SK-N-SH (cell line): ENCODE measurements around the gene CXCL1. TPM values are rescaled to one million over a fixed set of nuclear protein-coding genes. Genes with fewer than 3 reads are reported as not detected.
A peak's percentile ranks its signal among the peaks of the same experiment; 100 is the strongest.

ENCODE experiments used
- CTCF ChIA-PET: fragments of 300-600, 350-600 bp; formaldehyde crosslinking; extraction: SDS; loops from one replicate; lab custom pipeline; 2021; lab: Yijun Ruan, JAX
- POLR2A ChIA-PET: fragments of 350-600 bp; sonication (Branson Sonifier 250); formaldehyde crosslinking; extraction: SDS; loops from one replicate; lab custom pipeline; 2020; ENCODE audit warnings: antibody characterized with exemption, inconsistent platforms; lab: Yijun Ruan, JAX
- DNase-seq: peaks from one replicate; pipeline ENCODE4 v3.0.0; 2012
- H2AFZ ChIP-seq: fragments of 200-600 bp; sonication (generic); 2 replicates; pipeline ENCODE4 v1.8.1; 2016; ENCODE audit warnings: antibody characterized with exemption, mild to moderate bottlenecking, low read depth
- H3F3A ChIP-seq: fragments of 200-600 bp; sonication (generic); replicated peaks from 2 replicates; pipeline ENCODE3; 2016; ENCODE audit warnings: antibody characterized with exemption, mild to moderate bottlenecking; ENCODE audit not compliant: insufficient read depth
- H3K27ac ChIP-seq, 2 experiments: fragments of 200-500 bp in 1 of 2; fragments of 200-600 bp in 1 of 2; sonication (Bioruptor generic) in 1 of 2; sonication (generic), shearing (Covaris generic) in 1 of 2; 2 replicates each; pipeline versions ENCODE4 v1.5.1 to v1.6.1; 2014 to 2016; ENCODE audit warnings: low read depth in 2 of 2, inconsistent platforms in 1 of 2, low read length in 1 of 2, mild to moderate bottlenecking in 1 of 2, mixed read lengths in 1 of 2
- H3K27me3 ChIP-seq: fragments of 200-600 bp; sonication (generic), shearing (Covaris generic); 2 replicates; pipeline ENCODE4 v1.6.1; 2016; ENCODE audit warnings: mixed run types; ENCODE audit not compliant: insufficient read depth
- H3K36me3 ChIP-seq, 2 experiments: fragments of 200-500 bp in 1 of 2; fragments of 200-600 bp in 1 of 2; sonication (Bioruptor generic) in 1 of 2; sonication (generic) in 1 of 2; replicated peaks in 1 of 2; 2 replicates each; pipeline versions ENCODE3 to v1.5.1; 2014 to 2016; ENCODE audit warnings: low read length in 1 of 2, mild to moderate bottlenecking in 1 of 2; ENCODE audit not compliant: insufficient read depth in 2 of 2, control insufficient read depth in 1 of 2
- H3K4me1 ChIP-seq, 2 experiments: fragments of 200-500 bp in 1 of 2; fragments of 200-600 bp in 1 of 2; sonication (Bioruptor generic) in 1 of 2; sonication (generic), shearing (Covaris generic) in 1 of 2; 2 replicates each; pipeline versions ENCODE4 v1.5.1 to v1.6.1; 2014 to 2016; ENCODE audit warnings: low read depth in 1 of 2, low read length in 1 of 2, mixed run types in 1 of 2; ENCODE audit not compliant: insufficient read depth in 2 of 2, control insufficient read depth in 1 of 2
- H3K4me2 ChIP-seq: fragments of 200-600 bp; sonication (generic), shearing (Covaris generic); 2 replicates; pipeline ENCODE4 v1.6.1; 2017; ENCODE audit warnings: mixed run types
- H3K4me3 ChIP-seq, 2 experiments: fragments of 200-500 bp in 1 of 2; fragments of 200-600 bp in 1 of 2; sonication (Bioruptor generic) in 1 of 2; sonication (generic), shearing (Covaris generic) in 1 of 2; 2 replicates each; pipeline versions ENCODE4 v1.5.1 to v1.8.1; 2014 to 2016; ENCODE audit warnings: low read depth in 2 of 2, inconsistent platforms in 1 of 2, low read length in 1 of 2, mild to moderate bottlenecking in 1 of 2, mixed read lengths in 1 of 2, moderate library complexity in 1 of 2
- H3K79me2 ChIP-seq: fragments of 200-600 bp; sonication (generic); 2 replicates; pipeline ENCODE4 v1.8.1; 2017; ENCODE audit warnings: mild to moderate bottlenecking; ENCODE audit not compliant: insufficient read depth
- H3K9ac ChIP-seq: fragments of 200-600 bp; sonication (generic); 2 replicates; pipeline ENCODE4 v1.6.1; 2017; ENCODE audit warnings: mixed run types
- H3K9me2 ChIP-seq: fragments of 200-600 bp; sonication (generic); 2 replicates; pipeline ENCODE4 v1.6.1; 2017; ENCODE audit warnings: mixed run types
- H3K9me3 ChIP-seq: fragments of 200-600 bp; sonication (generic); 2 replicates; pipeline ENCODE4 v1.6.1; 2017; ENCODE audit warnings: mixed run types, mild to moderate bottlenecking, moderate library complexity
- H4K20me1 ChIP-seq: fragments of 200-600 bp; sonication (generic); 2 replicates; pipeline ENCODE4 v1.6.1; 2017; ENCODE audit warnings: mild to moderate bottlenecking, mixed run types; ENCODE audit not compliant: insufficient read depth
- CTCF ChIP-seq: fragments of 200-600 bp; sonication (generic); IDR thresholded peaks from 2 replicates; pipeline ENCODE4 v1.6.1; 2017; ENCODE audit warnings: antibody characterized with exemption, mild to moderate bottlenecking, moderate library complexity
- EP300 ChIP-seq, 2 experiments: IDR thresholded peaks; 2 replicates each; pipeline versions ENCODE4 v1.4.0 to v1.6.1; 2012; ENCODE audit warnings: borderline replicate concordance in 1 of 2, low read depth in 1 of 2, low read length in 1 of 2
- FOSL2 ChIP-seq: IDR thresholded peaks from 2 replicates; pipeline ENCODE4 v1.4.0; 2012; ENCODE audit warnings: low read depth, mild to moderate bottlenecking, moderate library complexity, borderline replicate concordance
- FOXJ3 ChIP-seq: sonication (generic); formaldehyde crosslinking; IDR thresholded peaks from 2 replicates; pipeline ENCODE4 v1.5.1; 2020; ENCODE audit warnings: mild to moderate bottlenecking, missing genetic modification reagents
- GABPA ChIP-seq: IDR thresholded peaks from 2 replicates; pipeline ENCODE4 v1.4.0; 2012; ENCODE audit warnings: low read depth, mild to moderate bottlenecking
- IRF3 ChIP-seq: fragments of 150-350 bp; IDR thresholded peaks from 2 replicates; pipeline ENCODE4 v1.6.1; 2016; ENCODE audit warnings: mild to moderate bottlenecking, low read depth, low read length
- JUND ChIP-seq: IDR thresholded peaks from 2 replicates; pipeline ENCODE4 v1.4.0; 2012
- MAX ChIP-seq: IDR thresholded peaks from 2 replicates; pipeline ENCODE4 v1.4.0; 2012; ENCODE audit warnings: low read depth
- MEF2A ChIP-seq: IDR thresholded peaks from 2 replicates; pipeline ENCODE4 v1.4.0; 2012; ENCODE audit warnings: low read depth, borderline replicate concordance
- MXI1 ChIP-seq: IDR thresholded peaks from 2 replicates; pipeline ENCODE4 v1.6.1; 2012; ENCODE audit warnings: mild to moderate bottlenecking, low read depth, low read length, improper control_type of control experiment
- NFIC ChIP-seq: IDR thresholded peaks from 2 replicates; pipeline ENCODE4 v1.4.0; 2012; ENCODE audit warnings: borderline replicate concordance
- PBX3 ChIP-seq: IDR thresholded peaks from 2 replicates; pipeline ENCODE4; 2012
- RAD21 ChIP-seq: IDR thresholded peaks from 2 replicates; pipeline ENCODE4 v1.6.1; 2012; ENCODE audit warnings: mild to moderate bottlenecking, low read length
- RCOR1 ChIP-seq: fragments of 150-350 bp; IDR thresholded peaks from 2 replicates; pipeline ENCODE4 v1.6.1; 2017; ENCODE audit warnings: antibody characterized with exemption, low read length
- TAF1 ChIP-seq: IDR thresholded peaks from 2 replicates; pipeline ENCODE4 v1.6.1; 2012; ENCODE audit warnings: low read depth, mild to moderate bottlenecking, low read length, moderate library complexity, borderline replicate concordance
- USF1 ChIP-seq: IDR thresholded peaks from 2 replicates; pipeline ENCODE4 v1.4.0; 2012; ENCODE audit warnings: low read depth, borderline replicate concordance
- USF2 ChIP-seq: fragments of 150-350 bp; IDR thresholded peaks from 2 replicates; pipeline ENCODE4 v1.6.1; 2017; ENCODE audit warnings: antibody characterized with exemption, low read length, low read depth, borderline replicate concordance
- ZBTB33 ChIP-seq: IDR thresholded peaks from 2 replicates; pipeline ENCODE4 v1.4.0; 2012; ENCODE audit warnings: low read depth, borderline replicate concordance
- WGBS: methylation state at CpG from one replicate; pipeline ENCODE4 v1.1.6; 2017; ENCODE audit warnings: low lambda C conversion rate; 5-methylcytosine and 5-hydroxymethylcytosine counted together
- polyA plus RNA-seq, 3 experiments: library from polyadenylated mRNA; depleted of rRNA; stranded (reverse); fragments of >200 nt; gene quantifications; 2 replicates each; pipeline ENCODE4 v1.2.3, GENCODE V29; 2012

The CXCL1 gene
- polyA plus RNA-seq, 1 of the 3 experiments (the other 2 are of a cell fraction): 0.12 TPM

GRCh38 chr4:73868206-73869129 is 725 bp upstream of the CXCL1 start:
- no peak for DNase-seq
- H4K20me1 ChIP-seq: no peaks in the 10 kb centered on the region
- TF ChIP-seq PBX3 (no peak), FOSL2 (no peak), USF1 (no peak), MEF2A (no peak), CTCF (no peak), RAD21 (no peak), RCOR1 (no peak), EP300 (IDR thresholded peaks at IDR 0.05; ENCODE audit: borderline replicate concordance in 1 of 2, low read depth in 1 of 2, low read length in 1 of 2) (no peak), NFIC (no peak), FOXJ3 (CRISPR knock-in tag) (no peak), GABPA (no peak), ZBTB33 (no peak), IRF3 (no peak), MXI1 (no peak), MAX (no peak), JUND (no peak), TAF1 (no peak), USF2 (no peak)
- TF ChIP-seq, all 33 proteins: peak for 0
- Histone ChIP-seq H3K27ac (no peak overlapping the region), H3F3A (no peaks in the 10 kb centered on the region), H3K4me1 (no peaks in the 10 kb centered on the region), H3K79me2 (no peaks in the 10 kb centered on the region), H3K4me2 (peak overlapping the region; percentile 69), H3K9ac (no peak overlapping the region), H3K36me3 (no peaks in the 10 kb centered on the region), H3K9me3 (no peaks in the 10 kb centered on the region), H3K9me2 (no peaks in the 10 kb centered on the region), H3K27me3 (peaks cover 54% of the 10 kb centered on the region), H2AFZ (no peak overlapping the region; the same call in 1 of the 2 replicates), H3K4me3 (peak overlapping the region in 1 of 2 experiments; percentile 47; a peak in 2 of 4 replicates)
- POLR2A ChIA-PET: no interaction called here
- WGBS: 8% methylated on average over 16 of the region's 16 CpGs
- CTCF ChIA-PET: no interaction called here
